SK-N-SH treated with all-trans-retinoic acid at 6 μM for 48 hours (cell line): ENCODE data around the gene MYO15A.

Experiments
- ATAC-seq: fragments of 200-7000 bp; cut with Tn5 transposase; 3 replicates; pipeline ENCODE4 v1.9.1; 2020; ENCODE audit warnings: mild to moderate bottlenecking, moderate library complexity
- ARNTL ChIP-seq: fragments of 450-650 bp; formaldehyde crosslinking; IDR thresholded peaks from 2 replicates; pipeline ENCODE4 v1.5.0; 2020; ENCODE audit warnings: low read depth, mild to moderate bottlenecking, moderate library complexity, borderline replicate concordance
- CREB5 ChIP-seq: fragments of 250-450 bp; sonication (Bioruptor Pico); IDR thresholded peaks from 2 replicates; pipeline ENCODE4 v1.5.1; 2020; ENCODE audit warnings: low read depth, mild to moderate bottlenecking, moderate library complexity
- CSDC2 ChIP-seq: fragments of 250-450 bp; sonication (Bioruptor Pico); IDR thresholded peaks from 2 replicates; pipeline ENCODE4 v1.5.0; 2020; ENCODE audit warnings: mild to moderate bottlenecking, moderate library complexity
- CSRNP3 ChIP-seq: fragments of 250-450 bp; sonication (Bioruptor Pico); IDR thresholded peaks from 2 replicates; pipeline ENCODE4 v1.5.1; 2021; ENCODE audit warnings: mild to moderate bottlenecking, moderate library complexity
- ESRRG ChIP-seq: fragments of 250-450 bp; sonication (Bioruptor Pico); IDR thresholded peaks from 2 replicates; pipeline ENCODE4 v1.6.1; 2021; ENCODE audit warnings: mild to moderate bottlenecking
- OSR1 ChIP-seq: fragments of 250-450 bp; sonication (Bioruptor Pico); IDR thresholded peaks from 2 replicates; pipeline ENCODE4 v1.8.0; 2022; ENCODE audit warnings: moderate library complexity, mild to moderate bottlenecking, inconsistent platforms
- PATZ1 ChIP-seq: fragments of 250-450 bp; sonication (Bioruptor Pico); IDR thresholded peaks from 2 replicates; pipeline ENCODE4 v1.8.0; 2020; ENCODE audit warnings: mild to moderate bottlenecking, moderate library complexity, borderline replicate concordance
- POU6F1 ChIP-seq: fragments of 250-450 bp; sonication (Bioruptor Pico); IDR thresholded peaks from 2 replicates; pipeline ENCODE4 v1.8.0; 2021; ENCODE audit warnings: low read depth, mild to moderate bottlenecking, moderate library complexity, borderline replicate concordance
- PPARA ChIP-seq: fragments of 250-450 bp; sonication (Bioruptor Pico); IDR thresholded peaks from 2 replicates; pipeline ENCODE4 v1.5.0; 2020; ENCODE audit warnings: mild to moderate bottlenecking, borderline replicate concordance
- RARB ChIP-seq: fragments of 250-450 bp; sonication (Bioruptor Pico); IDR thresholded peaks from 2 replicates; pipeline ENCODE4 v1.8.0; 2021; ENCODE audit warnings: mild to moderate bottlenecking, moderate library complexity
- SNAI2 ChIP-seq: fragments of 250-450 bp; sonication (Bioruptor Pico); IDR thresholded peaks from 2 replicates; pipeline ENCODE4 v1.5.0; 2020; ENCODE audit warnings: mild to moderate bottlenecking, moderate library complexity
- TOX ChIP-seq: fragments of 250-450 bp; sonication (Bioruptor Pico); IDR thresholded peaks from 2 replicates; pipeline ENCODE4 v1.8.0; 2021; ENCODE audit warnings: mild to moderate bottlenecking, moderate library complexity, borderline replicate concordance
- TSHZ2 ChIP-seq: fragments of 250-450 bp; sonication (Bioruptor Pico); IDR thresholded peaks from 2 replicates; pipeline ENCODE4 v1.5.0; 2020; ENCODE audit warnings: mild to moderate bottlenecking, moderate library complexity
- ZC3H10 ChIP-seq: fragments of 250-450 bp; sonication (Bioruptor Pico); IDR thresholded peaks from 2 replicates; pipeline ENCODE4 v1.5.1; 2021; ENCODE audit warnings: mild to moderate bottlenecking, moderate library complexity
- ZFP3 ChIP-seq: fragments of 250-450 bp; sonication (Bioruptor Pico); IDR thresholded peaks from 2 replicates; pipeline ENCODE4 v1.5.0; 2020; ENCODE audit warnings: mild to moderate bottlenecking, moderate library complexity
- ZFP30 ChIP-seq: fragments of 450-650 bp; formaldehyde crosslinking; IDR thresholded peaks from 2 replicates; pipeline ENCODE4 v1.5.0; 2022; ENCODE audit warnings: mild to moderate bottlenecking, moderate library complexity
- ZNF565 ChIP-seq: fragments of 450-650 bp; formaldehyde crosslinking; conservative IDR thresholded peaks from 2 replicates; pipeline ENCODE4 v1.5.0; 2020; ENCODE audit warnings: low read depth, mild to moderate bottlenecking, moderate library complexity
- ZNF70 ChIP-seq: fragments of 450-650 bp; formaldehyde crosslinking; IDR thresholded peaks from 2 replicates; pipeline ENCODE4 v1.5.0; 2020; ENCODE audit warnings: mild to moderate bottlenecking, moderate library complexity
- ZNF8 ChIP-seq: fragments of 450-650 bp; formaldehyde crosslinking; IDR thresholded peaks from 2 replicates; pipeline ENCODE4 v1.5.0; 2020; ENCODE audit warnings: mild to moderate bottlenecking, moderate library complexity

The MYO15A gene

GRCh38 chr17:18105027-18105426, 3.5 kb upstream of the MYO15A start:
- ATAC-seq, result no peak
- TF ChIP-seq POU6F1 (CRISPR knock-in tag) (no peak), ARNTL (CRISPR knock-in tag) (no peak), ZFP30 (CRISPR knock-in tag) (no peak)

GRCh38 chr17:18105595-18105994, 3.0 kb upstream of the MYO15A start:
- TF ChIP-seq PPARA (no peak), ZNF565 (CRISPR knock-in tag) (no peak), POU6F1 (CRISPR knock-in tag) (no peak), ZNF8 (CRISPR knock-in tag) (no peak), CREB5 (no peak), RARB (CRISPR knock-in tag) (no peak), TSHZ2 (CRISPR knock-in tag) (no peak), OSR1 (CRISPR knock-in tag) (no peak), ZNF70 (no peak), ZC3H10 (CRISPR knock-in tag) (no peak), ESRRG (no peak), TOX (CRISPR knock-in tag) (no peak), ZFP30 (CRISPR knock-in tag) (no peak), ZFP3 (CRISPR knock-in tag) (no peak), SNAI2 (no peak), CSDC2 (CRISPR knock-in tag) (no peak), CSRNP3 (CRISPR knock-in tag) (no peak)
- ATAC-seq, result no peak

GRCh38 chr17:18106211-18106610, 2.3 kb upstream of the MYO15A start:
- no peak for TF ChIP-seq ZC3H10 (CRISPR knock-in tag)
- TF ChIP-seq CSRNP3 (CRISPR knock-in tag), result no peak
- no peak for TF ChIP-seq ZNF565 (CRISPR knock-in tag)
- TF ChIP-seq ARNTL (CRISPR knock-in tag), result no peak
- TF ChIP-seq ZNF8 (CRISPR knock-in tag), result no peak
- TF ChIP-seq POU6F1 (CRISPR knock-in tag), result no peak
- no peak for TF ChIP-seq PATZ1
- ATAC-seq, result no peak
